NCI-H1694 treated with DMSO at 0.1 percent for 48 hours (cell line): ENCODE measurements around the gene ACTR1B.
A peak's percentile ranks its signal among the peaks of the same experiment; 100 is the strongest.
"Not testable (repeated sequence)": the region's sequence is repeated elsewhere in the genome, so short reads cannot be mapped to it uniquely, and the experiment has no call there.

Experiments
- DNase-seq: peaks from one replicate; lab custom pipeline; 2025; lab: John Stamatoyannopoulos, UW

ACTR1B gene

GRCh38 chr2:97688062-97688827, 24.4 kb upstream of the ACTR1B start:
- no peak for DNase-seq

GRCh38 chr2:97687235-97687634, 23.4 kb upstream of the ACTR1B start:
- DNase-seq, result not testable (repeated sequence)

- no peak for DNase-seq
Observed at GRCh38 chr2:97678298-97678697, 14.5 kb upstream of the ACTR1B start.

GRCh38 chr2:97677480-97677879, 13.6 kb upstream of the ACTR1B start:
- no peak for DNase-seq

GRCh38 chr2:97676620-97677019, 12.8 kb upstream of the ACTR1B start:
- DNase-seq, result no peak

- DNase-seq, result no peak
Observed at GRCh38 chr2:97675430-97676113, 11.7 kb upstream of the ACTR1B start.

- DNase-seq, result no peak
Observed at GRCh38 chr2:97673915-97674283, 10.1 kb upstream of the ACTR1B start.

- no peak for DNase-seq
Observed at GRCh38 chr2:97673182-97673914, 9.5 kb upstream of the ACTR1B start.

- DNase-seq, result not testable (repeated sequence)
Observed at GRCh38 chr2:97672606-97673140, 8.8 kb upstream of the ACTR1B start.

- no peak for DNase-seq
Observed at GRCh38 chr2:97671526-97671925, 7.7 kb upstream of the ACTR1B start.

- no peak for DNase-seq
Observed at GRCh38 chr2:97670471-97670870, 6.6 kb upstream of the ACTR1B start.

- DNase-seq, result no peak
Observed at GRCh38 chr2:97669448-97669847, 5.6 kb upstream of the ACTR1B start, which contains the start of gene C2orf92. Gene C2orf92, plus strand, starts transcription at chr2:97669713. Its CDS starts 76 bp downstream, at chr2:97669789.

- DNase-seq, result peak; percentile 81
Observed at GRCh38 chr2:97664636-97664970, 759 bp upstream of the ACTR1B start.

GRCh38 chr2:97663626-97663961, 250 bp downstream of the ACTR1B start:
- DNase-seq, result no peak

- peak; percentile 33 for DNase-seq
Observed at GRCh38 chr2:97662895-97663625, 784 bp downstream of the ACTR1B start.

- no peak for DNase-seq
Observed at GRCh38 chr2:97662386-97662894, 1.4 kb downstream of the ACTR1B start.

GRCh38 chr2:97661927-97662326, 1.9 kb downstream of the ACTR1B start:
- DNase-seq, result no peak

GRCh38 chr2:97660775-97661389, 3.0 kb downstream of the ACTR1B start:
- DNase-seq, result no peak

GRCh38 chr2:97660044-97660774, 3.6 kb downstream of the ACTR1B start:
- no peak for DNase-seq

- DNase-seq, result no peak
Observed at GRCh38 chr2:97659256-97660043, 4.4 kb downstream of the ACTR1B start.
